Right lobe of liver (tissue), 6 donors: Measurements from ENCODE around the gene DNAJC15. TPM values are rescaled to one million over a fixed set of nuclear protein-coding genes. Genes with fewer than 3 reads are reported as not detected.

Experiments
- ATAC-seq, 4 donors: fragments of 200-7000 bp; cut with Tn5 transposase; one replicate each; pipeline ENCODE4 v1.9.1; 2020; ENCODE audit warnings: mild to moderate bottlenecking in 4 of 4, moderate library complexity in 4 of 4
- DNase-seq, 3 donors: peaks; one replicate each; pipeline ENCODE4 v3.0.0-alpha.2; 2020
- H3K27ac ChIP-seq, 3 donors: fragments of 200-600 bp; one replicate each; pipeline ENCODE4 v1.8.0; 2022
- H3K27me3 ChIP-seq, 2 donors: fragments of 200-600 bp; one replicate each; pipeline ENCODE4 v1.8.0; 2022
- H3K36me3 ChIP-seq, 4 donors: fragments of 200-600 bp; sonication (generic) in 1 of 4; one replicate each; pipeline versions ENCODE4 v1.5.1 to v1.8.0; 2017 to 2022; ENCODE audit warnings: control low read depth in 1 of 4
- H3K4me1 ChIP-seq, 4 donors: fragments of 200-600 bp; sonication (generic) in 1 of 4; one replicate each; pipeline versions ENCODE4 v1.5.1 to v1.8.0; 2017 to 2022; ENCODE audit warnings: control low read depth in 1 of 4
- H3K4me3 ChIP-seq, 3 donors: fragments of 200-600 bp; one replicate each; pipeline ENCODE4 v1.8.0; 2022
- H3K9me3 ChIP-seq, 4 donors: fragments of 200-600 bp; sonication (generic) in 1 of 4; one replicate each; pipeline versions ENCODE4 v1.5.1 to v1.8.0; 2017 to 2022; ENCODE audit warnings: control low read depth in 1 of 4
- CTCF ChIP-seq, 4 donors: fragments of 200-600 bp in 3 of 4; fragments of 450-650 bp in 1 of 4; IDR thresholded peaks; one replicate each; pipeline versions ENCODE4 v1.5.1 to v1.8.0; 2016 to 2022; ENCODE audit warnings: antibody characterized with exemption in 4 of 4, mild to moderate bottlenecking in 2 of 4
- POLR2A ChIP-seq: fragments of 450-650 bp; IDR thresholded peaks from one replicate; pipeline ENCODE4 v1.6.1; 2017; ENCODE audit warnings: antibody characterized with exemption, mild to moderate bottlenecking
- WGBS: methylation state at CpG from one replicate; pipeline ENCODE4 v1.1.6; 2018; ENCODE audit warnings: low coverage, low lambda C conversion rate; ENCODE audit not compliant: insufficient coverage; ENCODE audit errors: missing lambda C conversion rate; 5-methylcytosine and 5-hydroxymethylcytosine counted together
- intact Hi-C, 2 donors: fragments of 100-400 bp; cut with DNase I; formaldehyde crosslinking; loops; one replicate each; pipeline versions ENCODE4 v1.11.2 to v1.14.1; 2022
- total RNA-seq, 6 experiments: library from RNA; depleted of rRNA in 2 of 6; stranded (reverse); fragments of >200 nt in 2 of 6; fragmentation: NEBNext Ultra II Directional in 3 of 6; extraction: Animal tissue kit (Norgen Biotek cat#: 25700) in 3 of 6; gene quantifications; one replicate each; pipeline versions ENCODE4 v1.1.0 to v1.2.4, GENCODE V29; 2016 to 2023
- donor health status: DM: no; HTN: yes; CAD: no.
- donor health status: DM: no; HTN: no; CAD: no.
- donor health status: DM: no; HTN: no; CAD: no.
- donor health status: DM: no; HTN: yes; CAD: no.
- donor health status: DM: no; HTN: yes; CAD: no.

The DNAJC15 gene
- total RNA-seq, 6 experiments from 2014 or later = 4.1 to 9.4 (median 6.9) TPM

GRCh38 chr13:43135516-43135915 is 112.1 kb downstream of the DNAJC15 start:
- 70% methylated on average over 2 of the region's 5 CpGs for WGBS
- intact Hi-C loops = no loop called here
- Histone ChIP-seq H3K27ac (no peak overlapping the region), H3K4me3 (no peak overlapping the region), H3K9me3 (no peaks in the 10 kb centered on the region), H3K27me3 (no peaks in the 10 kb centered on the region), H3K36me3 (no peaks in the 10 kb centered on the region), H3K4me1 (no peaks in the 10 kb centered on the region)
- no peak for TF ChIP-seq POLR2A
- ATAC-seq (no peak), DNase-seq (no peak)

- WGBS = 26% methylated on average over 7 of the region's 7 CpGs
- no peaks in the 10 kb centered on the region for H3K4me1 ChIP-seq
- H3K4me3 ChIP-seq = no peak overlapping the region
- DNase-seq = peak; percentile 33 to 63 (median 60)
- TF ChIP-seq CTCF (IDR thresholded peaks at IDR 0.05) = no peak
- no peak for TF ChIP-seq POLR2A
- ATAC-seq = peak; percentile 82 to 96 (median 92)
- no peaks in the 10 kb centered on the region for H3K27me3 ChIP-seq
- H3K36me3 ChIP-seq = no peaks in the 10 kb centered on the region
- intact Hi-C loops = no loop called here
- H3K27ac ChIP-seq = no peak overlapping the region
- H3K9me3 ChIP-seq = no peaks in the 10 kb centered on the region
Measured at GRCh38 chr13:43136920-43137575, 113.7 kb downstream of the DNAJC15 start.

- Histone ChIP-seq H3K4me3 (no peak overlapping the region), H3K36me3 (no peaks in the 10 kb centered on the region), H3K27me3 (no peaks in the 10 kb centered on the region), H3K27ac (no peak overlapping the region), H3K9me3 (no peaks in the 10 kb centered on the region), H3K4me1 (no peaks in the 10 kb centered on the region)
- 35% methylated on average over 2 of the region's 2 CpGs for WGBS
- no peak for TF ChIP-seq POLR2A
- TF ChIP-seq CTCF (IDR thresholded peaks at IDR 0.05) = no peak
- DNase-seq = no peak
- no peak for ATAC-seq
- intact Hi-C loops = no loop called here
Measured at GRCh38 chr13:43139211-43139610, 115.8 kb downstream of the DNAJC15 start.

- Histone ChIP-seq H3K9me3 (no peaks in the 10 kb centered on the region), H3K36me3 (no peaks in the 10 kb centered on the region), H3K4me1 (no peaks in the 10 kb centered on the region), H3K27me3 (no peaks in the 10 kb centered on the region), H3K27ac (no peak overlapping the region), H3K4me3 (no peak overlapping the region)
- TF ChIP-seq POLR2A (no peak), CTCF (IDR thresholded peaks at IDR 0.05) (no peak)
- ATAC-seq (no peak), DNase-seq (no peak)
- 48% methylated on average over 2 of the region's 2 CpGs for WGBS
- intact Hi-C loops = no loop called here
Measured at GRCh38 chr13:43139921-43140320, 116.5 kb downstream of the DNAJC15 start.

- Histone ChIP-seq H3K27me3 (no peaks in the 10 kb centered on the region), H3K36me3 (no peaks in the 10 kb centered on the region)
- intact Hi-C loops = no loop called here
Measured at GRCh38 chr13:43140985-43141384, 117.6 kb downstream of the DNAJC15 start.

More at GRCh38 chr13:43140985-43141384, 117.6 kb downstream of the DNAJC15 start:
- ATAC-seq (no peak), DNase-seq (no peak)
- Histone ChIP-seq H3K4me3 (no peak overlapping the region), H3K9me3 (no peaks in the 10 kb centered on the region), H3K4me1 (no peaks in the 10 kb centered on the region), H3K27ac (no peak overlapping the region)
- TF ChIP-seq POLR2A (no peak), CTCF (IDR thresholded peaks at IDR 0.05) (no peak)
- 9% methylated on average over 1 of the region's 1 CpG for WGBS
